HG03520 (cell line): ENCODE results near the gene LCE1B.

Experiments
- ATAC-seq: cut with Tn5 transposase; IDR thresholded peaks from one replicate; pipeline ENCODE4 v1.9.1; 2021; ENCODE audit warnings: mild to moderate bottlenecking, moderate library complexity; ENCODE audit not compliant: unreplicated experiment

Gene LCE1B

GRCh38 chr1:152860129-152860528 lies 48.4 kb downstream of the LCE1B start:
- ATAC-seq, result no peak

- ATAC-seq, result no peak
Observed at GRCh38 chr1:152861374-152861773, 49.6 kb downstream of the LCE1B start.
